H1 (cell line): Measurements from ENCODE around the gene KIF27. TPM values are rescaled to one million over a fixed set of nuclear protein-coding genes. Genes with fewer than 3 reads are reported as not detected.

Experiments used
- CTCF ChIA-PET: fragments of 300-600 bp; sonication (Branson Sonifier 250); formaldehyde crosslinking; loops from one replicate; lab custom pipeline; 2021; ENCODE audit not compliant: partially characterized antibody; lab: Charles Lee
- POLR2A ChIA-PET: fragments of 300-600 bp; sonication (Branson Sonifier 250); formaldehyde crosslinking; loops from one replicate; lab custom pipeline; 2021; ENCODE audit warnings: inconsistent platforms; ENCODE audit not compliant: partially characterized antibody; lab: Charles Lee
- DNase-seq, 2 experiments: peaks; one replicate each; pipeline versions ENCODE4 v3.0.0 to v3.0.0-alpha.2; 2010 to 2022; ENCODE audit warnings: low spot score in 2 of 2, low read depth in 1 of 2, mixed read lengths in 1 of 2
- FAIRE-seq: peaks from 2 replicates; lab custom pipeline; 2011; peaks lifted over from hg19 to GRCh38; lab: Jason Lieb, UNC
- H2AFZ ChIP-seq: 2 replicates; pipeline ENCODE4 v1.8.1; 2012; ENCODE audit warnings: low read length, inconsistent platforms
- H2AK5ac ChIP-seq: 2 replicates; pipeline ENCODE4 v1.6.1; 2013; ENCODE audit warnings: low read depth, low read length
- H2BK120ac ChIP-seq: replicated peaks from 2 replicates; pipeline ENCODE3; 2013; ENCODE audit warnings: low read depth, low read length, inconsistent platforms
- H2BK12ac ChIP-seq: 2 replicates; pipeline ENCODE4 v1.6.1; 2013; ENCODE audit warnings: low read depth, low read length
- H2BK15ac ChIP-seq: 2 replicates; pipeline ENCODE4 v1.6.1; 2013; ENCODE audit warnings: low read length
- H2BK20ac ChIP-seq: 2 replicates; pipeline ENCODE4 v1.6.1; 2013; ENCODE audit warnings: low read length
- H2BK5ac ChIP-seq: 2 replicates; pipeline ENCODE4 v1.6.1; 2013; ENCODE audit warnings: low read depth, low read length
- H3K14ac ChIP-seq: 2 replicates; pipeline ENCODE4 v1.6.1; 2013; ENCODE audit warnings: inconsistent platforms; ENCODE audit not compliant: insufficient read length
- H3K18ac ChIP-seq: 2 replicates; pipeline ENCODE4 v1.6.1; 2013; ENCODE audit warnings: low read length; ENCODE audit errors: extremely low read depth
- H3K23ac ChIP-seq: 2 replicates; pipeline ENCODE4 v1.6.1; 2013; ENCODE audit warnings: inconsistent platforms; ENCODE audit not compliant: insufficient read length
- H3K23me2 ChIP-seq: 2 replicates; pipeline ENCODE4 v1.6.1; 2013; ENCODE audit warnings: low read depth, low read length
- H3K27ac ChIP-seq: 2 replicates; pipeline ENCODE4 v1.6.1; 2011; ENCODE audit warnings: low read depth, low read length, inconsistent platforms
- H3K27me3 ChIP-seq, 4 experiments: replicated peaks in 1 of 4; 1 replicate in 1 of 4; 2 replicates in 3 of 4; pipeline versions ENCODE4 v1.6.1 to v1.8.1; 2011 to 2013; ENCODE audit warnings: low read length in 3 of 4, mild to moderate bottlenecking in 3 of 4, inconsistent platforms in 2 of 4, mixed read lengths in 2 of 4, moderate library complexity in 1 of 4; ENCODE audit not compliant: control insufficient read depth in 3 of 4, insufficient read depth in 3 of 4; ENCODE audit errors: extremely low read depth in 1 of 4
- H3K36me3 ChIP-seq, 4 experiments: 2 replicates each; pipeline versions ENCODE4 v1.6.1 to v1.8.1; 2011 to 2013; ENCODE audit warnings: mild to moderate bottlenecking in 4 of 4, low read length in 3 of 4, moderate library complexity in 2 of 4, control low read depth in 1 of 4, inconsistent platforms in 1 of 4; ENCODE audit not compliant: insufficient read depth in 4 of 4, control insufficient read depth in 2 of 4
- H3K4ac ChIP-seq: replicated peaks from 2 replicates; pipeline ENCODE3; 2013; ENCODE audit warnings: low read length, low read depth, mixed read lengths, inconsistent platforms; ENCODE audit not compliant: insufficient read length
- H3K4me1 ChIP-seq, 4 experiments: replicated peaks in 1 of 4; 1 replicate in 1 of 4; 2 replicates in 3 of 4; pipeline versions ENCODE4 v1.6.1 to v1.8.1; 2011 to 2013; ENCODE audit warnings: low read length in 3 of 4, inconsistent platforms in 2 of 4, mixed read lengths in 1 of 4; ENCODE audit not compliant: insufficient read depth in 4 of 4, control insufficient read depth in 3 of 4
- H3K4me2 ChIP-seq, 2 experiments: 2 replicates each; pipeline versions ENCODE4 v1.6.1 to v1.8.1; 2011 to 2013; ENCODE audit warnings: low read depth in 2 of 2, low read length in 2 of 2, control low read depth in 1 of 2, inconsistent platforms in 1 of 2, mild to moderate bottlenecking in 1 of 2; ENCODE audit not compliant: insufficient read depth in 1 of 2
- H3K4me3 ChIP-seq, 4 experiments: fragments of 200-600, 300-600 bp in 1 of 4; sonication (generic), shearing (Covaris generic), sonication (Bioruptor Twin) in 1 of 4; 2 replicates each; pipeline versions ENCODE4 v1.5.1 to v1.8.1; 2011 to 2016; ENCODE audit warnings: low read length in 4 of 4, low read depth in 3 of 4, control low read depth in 2 of 4, inconsistent platforms in 2 of 4, mild to moderate bottlenecking in 2 of 4, mixed read lengths in 1 of 4, moderate library complexity in 1 of 4; ENCODE audit not compliant: insufficient read depth in 2 of 4; ENCODE audit errors: extremely low read depth in 1 of 4
- H3K56ac ChIP-seq: replicated peaks from 2 replicates; pipeline ENCODE3; 2013; ENCODE audit warnings: low read depth, mild to moderate bottlenecking, mixed read lengths, low read length, inconsistent platforms; ENCODE audit not compliant: insufficient read length
- H3K79me1 ChIP-seq: 2 replicates; pipeline ENCODE4 v1.6.1; 2013; ENCODE audit warnings: low read depth, low read length, control low read depth
- H3K79me2 ChIP-seq, 2 experiments: 2 replicates each; pipeline versions ENCODE4 v1.6.1 to v1.8.1; 2012 to 2013; ENCODE audit warnings: low read length in 2 of 2, mild to moderate bottlenecking in 2 of 2, inconsistent platforms in 1 of 2; ENCODE audit not compliant: insufficient read depth in 2 of 2, control insufficient read depth in 1 of 2
- H3K9ac ChIP-seq, 4 experiments: replicated peaks in 1 of 4; 1 replicate in 1 of 4; 2 replicates in 3 of 4; pipeline versions ENCODE4 v1.6.1 to v1.8.1; 2011 to 2013; ENCODE audit warnings: low read depth in 3 of 4, low read length in 3 of 4, control low read depth in 2 of 4, mild to moderate bottlenecking in 2 of 4, moderate library complexity in 2 of 4, inconsistent platforms in 1 of 4; ENCODE audit errors: extremely low read depth in 1 of 4
- H3K9me3 ChIP-seq, 2 experiments: 2 replicates each; pipeline versions ENCODE4 v1.6.1 to v1.8.1; 2012 to 2013; ENCODE audit warnings: mild to moderate bottlenecking in 2 of 2, moderate library complexity in 2 of 2, control low read depth in 1 of 2, inconsistent platforms in 1 of 2, low read depth in 1 of 2, low read length in 1 of 2, mixed read lengths in 1 of 2; ENCODE audit not compliant: insufficient read depth in 2 of 2
- H4K20me1 ChIP-seq, 2 experiments: replicated peaks in 1 of 2; 2 replicates each; pipeline versions ENCODE3 to v1.8.1; 2011 to 2013; ENCODE audit warnings: inconsistent platforms in 2 of 2, low read length in 2 of 2, mild to moderate bottlenecking in 1 of 2; ENCODE audit not compliant: insufficient read depth in 2 of 2, control insufficient read depth in 1 of 2
- H4K5ac ChIP-seq: 2 replicates; pipeline ENCODE4 v1.6.1; 2013; ENCODE audit warnings: low read length, low read depth, mixed read lengths, inconsistent platforms; ENCODE audit not compliant: insufficient read length
- H4K8ac ChIP-seq: 2 replicates; pipeline ENCODE4 v1.8.0; 2013; ENCODE audit warnings: mild to moderate bottlenecking, moderate library complexity, low read length, inconsistent platforms; ENCODE audit not compliant: insufficient read depth; ENCODE audit errors: extremely low read depth
- H4K91ac ChIP-seq: replicated peaks from 2 replicates; pipeline ENCODE3; 2013; ENCODE audit warnings: low read length, mixed read lengths, inconsistent platforms; ENCODE audit not compliant: insufficient read length
- ATF2 ChIP-seq: IDR thresholded peaks from 2 replicates; pipeline ENCODE4 v1.6.1; 2012; ENCODE audit warnings: low read length, inconsistent platforms
- CBX5 ChIP-seq: fragments of 300-800, 300-1000 bp; sonication (generic); IDR thresholded peaks from 2 replicates; pipeline ENCODE4 v1.7.1; 2016; ENCODE audit warnings: antibody characterized with exemption, low read length, low read depth
- CHD1 ChIP-seq: IDR thresholded peaks from 2 replicates; pipeline ENCODE4 v1.6.1; 2012; ENCODE audit warnings: low read depth, low read length, improper control_type of control experiment
- E2F6 ChIP-seq: IDR thresholded peaks from 2 replicates; pipeline ENCODE4 v1.6.1; 2012; ENCODE audit warnings: inconsistent platforms
- JUN ChIP-seq: IDR thresholded peaks from 2 replicates; pipeline ENCODE4 v1.6.1; 2011; ENCODE audit warnings: low read depth, mild to moderate bottlenecking, improper control_type of control experiment, low read length
- JUND ChIP-seq: IDR thresholded peaks from 2 replicates; pipeline ENCODE4 v1.6.1; 2011; ENCODE audit warnings: mild to moderate bottlenecking, improper control_type of control experiment, low read length
- RBBP5 ChIP-seq: IDR thresholded peaks from 2 replicates; pipeline ENCODE4 v1.7.1; 2012; ENCODE audit warnings: low read depth, mild to moderate bottlenecking, inconsistent platforms, low read length, moderate library complexity, borderline replicate concordance
- SAP30 ChIP-seq: fragments of 300-600 bp; sonication (generic); IDR thresholded peaks from 2 replicates; pipeline ENCODE4 v1.7.1; 2012; ENCODE audit warnings: low read length, moderate library complexity, mild to moderate bottlenecking, inconsistent platforms; ENCODE audit not compliant: insufficient read depth, insufficient replicate concordance
- SIN3A ChIP-seq, 2 experiments: IDR thresholded peaks in 1 of 2; conservative IDR thresholded peaks in 1 of 2; 2 replicates each; pipeline ENCODE4 v1.6.1; 2011 to 2012; ENCODE audit warnings: low read length in 2 of 2, improper control_type of control experiment in 1 of 2, low read depth in 1 of 2, mild to moderate bottlenecking in 1 of 2
- SP1 ChIP-seq: IDR thresholded peaks from 2 replicates; pipeline ENCODE4 v1.6.1; 2011; ENCODE audit warnings: low read depth, low read length
- TEAD4 ChIP-seq: IDR thresholded peaks from 2 replicates; pipeline ENCODE4 v1.6.1; 2012; ENCODE audit warnings: low read depth, low read length, inconsistent platforms, mixed read lengths
- WGBS, 2 experiments: shearing (Covaris generic) in 1 of 2; methylation state at CpG; one replicate each; pipeline versions ENCODE4 v1.1.6 to v1.1.7; 2013 to 2015; ENCODE audit warnings: low lambda C conversion rate in 2 of 2, mixed read lengths in 2 of 2, inconsistent platforms in 1 of 2, low coverage in 1 of 2, missing lambda C conversion rate in 1 of 2; ENCODE audit not compliant: insufficient replicate concordance in 2 of 2, insufficient coverage in 1 of 2, insufficient read length in 1 of 2; ENCODE audit errors: extremely low coverage in 1 of 2, missing lambda C conversion rate in 1 of 2; 5-methylcytosine and 5-hydroxymethylcytosine counted together
- polyA plus RNA-seq, 7 experiments: library from polyadenylated mRNA; depleted of rRNA in 3 of 7; stranded (reverse) in 5 of 7; unstranded in 2 of 7; fragments of >200 nt in 5 of 7; fragments of 200-250 nt in 2 of 7; gene quantifications; 1 replicate in 5 of 7; 2 replicates in 1 of 7; 4 replicates in 1 of 7; pipeline versions ENCODE4 v1.2.1 to v1.2.3, GENCODE V29; 2011 to 2013; ENCODE audit warnings: missing spikeins in 2 of 7, mixed read lengths in 2 of 7
- total RNA-seq: library from RNA; stranded (reverse); fragmentation: NEBNext Ultra II Directional; extraction: Animal tissue kit (Norgen Biotek cat#: 25700); gene quantifications from 2 replicates; pipeline ENCODE4 v1.2.1, GENCODE V29; 2021

The KIF27 gene
- total and polyA plus RNA-seq, 2 of the 8 experiments (the other 6 are each of a cell fraction or from before 2014, with no cell fraction given): 0.47 to 7.0 TPM

- Histone ChIP-seq H4K5ac (no peak overlapping the region), H3K4me3 (no peak overlapping the region), H3K4me2 (no peak overlapping the region), H2AFZ (no peak overlapping the region), H3K4me1 (no peaks in the 10 kb centered on the region), H3K36me3 (no peaks in the 10 kb centered on the region), H3K18ac (no peak overlapping the region), H2BK12ac (no peak overlapping the region), H4K20me1 (no peaks in the 10 kb centered on the region), H3K14ac (no peak overlapping the region), H3K23me2 (no peaks in the 10 kb centered on the region), H3K79me1 (no peaks in the 10 kb centered on the region), H4K91ac (no peak overlapping the region), H3K9me3 (no peaks in the 10 kb centered on the region), H3K27ac (no peak overlapping the region), H2BK120ac (no peak overlapping the region), H4K8ac (no peak overlapping the region), H3K27me3 (no peaks in the 10 kb centered on the region), H3K9ac (no peak overlapping the region), H3K23ac (no peak overlapping the region), H3K79me2 (no peaks in the 10 kb centered on the region), H2AK5ac (no peak overlapping the region), H2BK5ac (no peak overlapping the region), H3K56ac (no peak overlapping the region), H2BK20ac (no peak overlapping the region), H3K4ac (no peak overlapping the region), H2BK15ac (no peak overlapping the region)
- ChIA-PET CTCF (interaction anchor here (0.7 to 2.2 kb wide), 4 partner anchors 22 to 354 kb away, joined by 3 to 6 read pairs (median 4); no protein-coding TSS in a partner anchor), POLR2A (interaction anchor here (1.1 to 10.4 kb wide), 4 partner anchors 12 to 38 kb away, joined by 3 to 269 read pairs (median 53); partner anchors contain the start of genes HNRNPK, KIF27 and RMI1)
- FAIRE-seq: no peak
- WGBS, 2 experiments: 96% methylated on average over 4 of the region's 4 CpGs; no CpG with 5 or more reads in 1 of the 2 experiments
- no peak for DNase-seq
- no peak for TF ChIP-seq SP1
- TF ChIP-seq E2F6: no peak
- TF ChIP-seq ATF2: no peak
- no peak for TF ChIP-seq SAP30
- TF ChIP-seq TEAD4: no peak
- no peak for TF ChIP-seq CBX5
- no peak for TF ChIP-seq RBBP5
- no peak for TF ChIP-seq SIN3A (conservative IDR thresholded peaks at IDR 0.05 in 1 of 2, IDR thresholded peaks at IDR 0.05 in 1 of 2; ENCODE audit: low read depth in 1 of 2, low read length in 2 of 2)
- TF ChIP-seq JUND: no peak
- TF ChIP-seq CHD1: no peak
- TF ChIP-seq JUN: no peak
These were observed 37.8 kb upstream of the KIF27 start for GRCh38 chr9:83959061-83959460.
